H9 (cell line): Measurements from ENCODE around the gene ALMS1. TPM values are rescaled to one million over a fixed set of nuclear protein-coding genes. Genes with fewer than 3 reads are reported as not detected.

Source experiments
- DNase-seq: peaks from one replicate; pipeline ENCODE4 v3.0.0-alpha.2; 2017
- H2AFZ ChIP-seq: one replicate; pipeline ENCODE4 v1.6.1; 2013; ENCODE audit warnings: mild to moderate bottlenecking, low read length, control low read depth, moderate library complexity
- H2AK5ac ChIP-seq: 2 replicates; pipeline ENCODE4 v1.6.1; 2013; ENCODE audit warnings: low read length, control low read depth, mixed read lengths; ENCODE audit not compliant: insufficient read length
- H2BK120ac ChIP-seq: one replicate; pipeline ENCODE4 v1.6.1; 2013; ENCODE audit warnings: low read depth, mild to moderate bottlenecking, low read length, control low read depth, inconsistent platforms; ENCODE audit not compliant: poor library complexity, severe bottlenecking
- H2BK12ac ChIP-seq: 2 replicates; pipeline ENCODE4 v1.6.1; 2013; ENCODE audit warnings: low read length, control low read depth, mixed read lengths, low read depth; ENCODE audit not compliant: insufficient read length
- H2BK15ac ChIP-seq: 2 replicates; pipeline ENCODE4 v1.6.1; 2013; ENCODE audit warnings: low read depth, low read length, control low read depth
- H2BK20ac ChIP-seq: one replicate; pipeline ENCODE4 v1.6.1; 2013; ENCODE audit warnings: low read depth, mild to moderate bottlenecking, low read length, control low read depth, inconsistent platforms; ENCODE audit not compliant: poor library complexity, severe bottlenecking
- H2BK5ac ChIP-seq: 2 replicates; pipeline ENCODE4 v1.6.1; 2013; ENCODE audit warnings: low read length, control low read depth, mixed read lengths; ENCODE audit not compliant: insufficient read length
- H3K14ac ChIP-seq: 2 replicates; pipeline ENCODE4 v1.6.1; 2013; ENCODE audit warnings: low read length, control low read depth; ENCODE audit not compliant: insufficient read depth
- H3K18ac ChIP-seq: 2 replicates; pipeline ENCODE4 v1.6.1; 2013; ENCODE audit warnings: low read depth, mild to moderate bottlenecking, mixed read lengths, low read length, control low read depth; ENCODE audit not compliant: insufficient read length
- H3K23ac ChIP-seq: 2 replicates; pipeline ENCODE4 v1.6.1; 2013; ENCODE audit warnings: low read length, control low read depth, mixed read lengths, low read depth; ENCODE audit not compliant: insufficient read length
- H3K23me2 ChIP-seq: 2 replicates; pipeline ENCODE4 v1.6.1; 2013; ENCODE audit warnings: low read depth, mild to moderate bottlenecking, mixed read lengths, low read length, control low read depth; ENCODE audit not compliant: insufficient read length, poor library complexity, severe bottlenecking
- H3K27ac ChIP-seq: 2 replicates; pipeline ENCODE4 v1.5.1; 2013; ENCODE audit warnings: low read length, control low read depth, mixed read lengths, low read depth; ENCODE audit not compliant: insufficient read length
- H3K27me3 ChIP-seq: 2 replicates; pipeline ENCODE4 v1.6.1; 2013; ENCODE audit warnings: low read length, control low read depth, inconsistent platforms; ENCODE audit not compliant: insufficient read depth
- H3K4ac ChIP-seq: 2 replicates; pipeline ENCODE4 v1.6.1; 2013; ENCODE audit warnings: low read depth, mild to moderate bottlenecking, control low read depth, inconsistent platforms, low read length, moderate library complexity
- H3K4me1 ChIP-seq: 2 replicates; pipeline ENCODE4 v1.6.1; 2013; ENCODE audit warnings: low read length, control low read depth, inconsistent platforms; ENCODE audit not compliant: insufficient read depth
- H3K4me2 ChIP-seq: 2 replicates; pipeline ENCODE4 v1.6.1; 2013; ENCODE audit warnings: low read length, control low read depth, mixed read lengths; ENCODE audit not compliant: insufficient read length, insufficient read depth
- H3K56ac ChIP-seq: 2 replicates; pipeline ENCODE4 v1.6.1; 2013; ENCODE audit warnings: low read depth, mild to moderate bottlenecking, mixed read lengths, low read length, control low read depth; ENCODE audit not compliant: insufficient read length
- H3K79me1 ChIP-seq: 2 replicates; pipeline ENCODE4 v1.6.1; 2013; ENCODE audit warnings: low read depth, mild to moderate bottlenecking, moderate library complexity, low read length, control low read depth, inconsistent platforms; ENCODE audit not compliant: insufficient read depth, poor library complexity, severe bottlenecking
- H3K79me2 ChIP-seq: 2 replicates; pipeline ENCODE4 v1.6.1; 2013; ENCODE audit warnings: low read length, control low read depth, inconsistent platforms; ENCODE audit not compliant: insufficient read depth
- H3K9ac ChIP-seq: 2 replicates; pipeline ENCODE4 v1.6.1; 2013; ENCODE audit warnings: low read length, control low read depth, mixed read lengths; ENCODE audit not compliant: insufficient read length; ENCODE audit errors: extremely low read depth
- H3K9me3 ChIP-seq: one replicate; pipeline ENCODE4 v1.6.1; 2013; ENCODE audit warnings: low read depth, low read length, inconsistent platforms; ENCODE audit not compliant: control insufficient read depth
- H3T11ph ChIP-seq: one replicate; pipeline ENCODE4 v1.6.1; 2013; ENCODE audit warnings: mild to moderate bottlenecking, low read length, control low read depth, inconsistent platforms
- H4K20me1 ChIP-seq: one replicate; pipeline ENCODE4 v1.6.1; 2013; ENCODE audit not compliant: control insufficient read depth, insufficient read length, insufficient read depth
- H4K5ac ChIP-seq: 2 replicates; pipeline ENCODE4 v1.6.1; 2013; ENCODE audit warnings: low read depth, mild to moderate bottlenecking, mixed read lengths, low read length, control low read depth; ENCODE audit not compliant: insufficient read length
- H4K8ac ChIP-seq: replicated peaks from 2 replicates; pipeline ENCODE4 v1.6.1; 2013; ENCODE audit warnings: low read length, control low read depth, mixed read lengths, low read depth; ENCODE audit not compliant: insufficient read length
- H4K91ac ChIP-seq: 2 replicates; pipeline ENCODE4 v1.6.1; 2013; ENCODE audit warnings: low read depth, mild to moderate bottlenecking, moderate library complexity, mixed read lengths, low read length, control low read depth; ENCODE audit not compliant: insufficient read length
- H3K27ac Mint-ChIP-seq, 3 experiments: 2 replicates in 2 of 3; 3 replicates in 1 of 3; pipeline ENCODE4 v1.8.0; 2020 to 2021; ENCODE audit warnings: mixed read lengths in 3 of 3, mild to moderate bottlenecking in 1 of 3, moderate library complexity in 1 of 3
- H3K27me3 Mint-ChIP-seq: 2 replicates; pipeline ENCODE4 v1.8.0; 2021; ENCODE audit warnings: low read depth, mild to moderate bottlenecking, moderate library complexity, mixed read lengths
- H3K36me3 Mint-ChIP-seq, 3 experiments: 2 replicates in 2 of 3; 3 replicates in 1 of 3; pipeline ENCODE4 v1.8.0; 2020 to 2021; ENCODE audit warnings: low read depth in 3 of 3, mixed read lengths in 3 of 3; ENCODE audit not compliant: insufficient read depth in 1 of 3
- H3K4me1 Mint-ChIP-seq, 2 experiments: 2 replicates each; pipeline ENCODE4 v1.8.0; 2020; ENCODE audit warnings: mixed read lengths in 2 of 2
- H3K4me3 Mint-ChIP-seq, 2 experiments: 2 replicates in 1 of 2; 3 replicates in 1 of 2; pipeline ENCODE4 v1.8.0; 2020 to 2021; ENCODE audit warnings: mild to moderate bottlenecking in 2 of 2, mixed read lengths in 2 of 2, moderate library complexity in 1 of 2
- H3K9me3 Mint-ChIP-seq, 2 experiments: 2 replicates in 1 of 2; 3 replicates in 1 of 2; pipeline ENCODE4 v1.8.0; 2020; ENCODE audit warnings: mild to moderate bottlenecking in 2 of 2, mixed read lengths in 2 of 2, moderate library complexity in 1 of 2
- WGBS: extraction: QIAGEN DNeasy Blood & Tissue Kit; methylation state at CpG from one replicate; pipeline ENCODE4 v1.1.7; 2013; ENCODE audit warnings: missing lambda C conversion rate, low lambda C conversion rate, mixed read lengths; ENCODE audit not compliant: insufficient read length; ENCODE audit errors: extremely low coverage; 5-methylcytosine and 5-hydroxymethylcytosine counted together
- total RNA-seq: library from RNA; stranded (reverse); gene quantifications from 2 replicates; pipeline ENCODE4 v1.2.1, GENCODE V29; 2021
- TF ChIP-seq, protein P1 (sequence below): fragments of 200-600 bp; sonication (generic); conservative IDR thresholded peaks from 3 replicates; pipeline ENCODE4 v1.8.0; 2021; ENCODE audit warnings: antibody characterized with exemption, mild to moderate bottlenecking

The ALMS1 gene
- total RNA-seq, 1 experiment from 2014 or later: 36.2 TPM

DNA sequence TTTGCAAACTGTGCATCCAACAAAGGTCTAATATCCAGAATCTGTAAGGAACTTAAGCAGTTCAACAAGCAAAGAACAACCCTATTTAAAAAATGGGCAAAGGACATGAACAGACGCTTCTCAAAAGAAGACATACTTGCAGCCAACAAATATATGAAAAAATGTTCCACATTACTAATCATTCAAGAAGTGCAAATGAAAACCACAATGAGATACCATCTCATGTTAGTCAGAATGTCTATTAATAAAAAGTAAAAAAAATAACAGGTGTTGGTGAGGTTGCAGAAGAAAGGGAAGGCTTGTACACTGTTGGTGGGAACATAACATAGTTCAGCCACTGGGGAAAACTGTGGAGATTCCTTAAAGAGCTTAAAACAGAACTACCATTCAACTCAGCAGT, 130.4 kb downstream of the ALMS1 start:
- no CpG with 5 or more reads among the region's 1 CpG for WGBS
- no peak overlapping the region for H3K18ac ChIP-seq
- no peaks in the 10 kb centered on the region for H3K27me3 ChIP-seq
- peaks cover 3 to 4% of the 10 kb centered on the region in 2 experiments; a peak in 2 of 5 replicates for H3K9me3 Mint-ChIP-seq
- no peak overlapping the region for H2AK5ac ChIP-seq
- H3K27ac Mint-ChIP-seq: no peak overlapping the region
- no peak overlapping the region for H2BK12ac ChIP-seq
- no peaks in the 10 kb centered on the region for H3K4me1 ChIP-seq
- no peaks in the 10 kb centered on the region for H3K9me3 ChIP-seq
- no peak overlapping the region for H3K27ac ChIP-seq
- no peak overlapping the region for H3K23ac ChIP-seq
- no peak overlapping the region for H2AFZ ChIP-seq
- H2BK15ac ChIP-seq: no peak overlapping the region
- H3K56ac ChIP-seq: no peak overlapping the region
- no peak overlapping the region for H2BK5ac ChIP-seq
- no peak overlapping the region for H2BK20ac ChIP-seq
- no peak for DNase-seq
- no peak overlapping the region for H2BK120ac ChIP-seq
- peaks cover 27 to 39% (median 28%) of the 10 kb centered on the region in 3 experiments for H3K36me3 Mint-ChIP-seq
- H3K79me1 ChIP-seq: no peaks in the 10 kb centered on the region
- no peaks in the 10 kb centered on the region for H3K27me3 Mint-ChIP-seq
- H3K4ac ChIP-seq: no peak overlapping the region
- no peaks in the 10 kb centered on the region for H3K79me2 ChIP-seq
- no peak overlapping the region for H3K14ac ChIP-seq
- no peak overlapping the region for H3T11ph ChIP-seq
- no peak overlapping the region for H3K4me3 Mint-ChIP-seq
- no peaks in the 10 kb centered on the region for H4K20me1 ChIP-seq
- no peaks in the 10 kb centered on the region for H3K4me1 Mint-ChIP-seq
- no peak overlapping the region for H4K91ac ChIP-seq
- H3K9ac ChIP-seq: no peak overlapping the region
- H3K4me2 ChIP-seq: no peak overlapping the region
- H3K23me2 ChIP-seq: no peaks in the 10 kb centered on the region
- TF ChIP-seq, protein P1, sequence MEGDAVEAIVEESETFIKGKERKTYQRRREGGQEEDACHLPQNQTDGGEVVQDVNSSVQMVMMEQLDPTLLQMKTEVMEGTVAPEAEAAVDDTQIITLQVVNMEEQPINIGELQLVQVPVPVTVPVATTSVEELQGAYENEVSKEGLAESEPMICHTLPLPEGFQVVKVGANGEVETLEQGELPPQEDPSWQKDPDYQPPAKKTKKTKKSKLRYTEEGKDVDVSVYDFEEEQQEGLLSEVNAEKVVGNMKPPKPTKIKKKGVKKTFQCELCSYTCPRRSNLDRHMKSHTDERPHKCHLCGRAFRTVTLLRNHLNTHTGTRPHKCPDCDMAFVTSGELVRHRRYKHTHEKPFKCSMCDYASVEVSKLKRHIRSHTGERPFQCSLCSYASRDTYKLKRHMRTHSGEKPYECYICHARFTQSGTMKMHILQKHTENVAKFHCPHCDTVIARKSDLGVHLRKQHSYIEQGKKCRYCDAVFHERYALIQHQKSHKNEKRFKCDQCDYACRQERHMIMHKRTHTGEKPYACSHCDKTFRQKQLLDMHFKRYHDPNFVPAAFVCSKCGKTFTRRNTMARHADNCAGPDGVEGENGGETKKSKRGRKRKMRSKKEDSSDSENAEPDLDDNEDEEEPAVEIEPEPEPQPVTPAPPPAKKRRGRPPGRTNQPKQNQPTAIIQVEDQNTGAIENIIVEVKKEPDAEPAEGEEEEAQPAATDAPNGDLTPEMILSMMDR: no peak
- no peak overlapping the region for H4K5ac ChIP-seq
- H4K8ac ChIP-seq: no peak overlapping the region
